Ectodermal cell (in vitro differentiated cells): ENCODE measurements around the gene MDH2.
"Not testable (repeated sequence)": the region's sequence is repeated elsewhere in the genome, so short reads cannot be mapped to it uniquely, and the experiment has no call there.

ENCODE experiments used
- H3K27ac ChIP-seq: 2 replicates; pipeline ENCODE4 v1.7.0; 2013; ENCODE audit warnings: mild to moderate bottlenecking, low read depth, low read length; ENCODE audit not compliant: insufficient read depth, poor library complexity, severe bottlenecking
- H3K27me3 ChIP-seq: 2 replicates; pipeline ENCODE4 v1.7.0; 2013; ENCODE audit warnings: mild to moderate bottlenecking, low read length; ENCODE audit not compliant: insufficient read depth, control insufficient read depth, poor library complexity, severe bottlenecking
- H3K36me3 ChIP-seq: one replicate; pipeline ENCODE4 v1.7.0; 2013; ENCODE audit warnings: low read length; ENCODE audit not compliant: control insufficient read depth, insufficient read depth
- H3K4me1 ChIP-seq: one replicate; pipeline ENCODE4 v1.7.0; 2013; ENCODE audit warnings: low read length; ENCODE audit not compliant: control insufficient read depth, insufficient read depth
- H3K4me3 ChIP-seq: 2 replicates; pipeline ENCODE4 v1.7.0; 2013; ENCODE audit warnings: low read depth, low read length, control low read depth; ENCODE audit not compliant: insufficient read depth
- H3K9me3 ChIP-seq: 2 replicates; pipeline ENCODE4 v1.7.0; 2013; ENCODE audit warnings: mild to moderate bottlenecking, low read length, moderate library complexity; ENCODE audit not compliant: control insufficient read depth
- WGBS, 2 experiments: methylation state at CpG; one replicate each; pipeline ENCODE4 v1.1.7; 2013; ENCODE audit warnings: missing lambda C conversion rate in 2 of 2; 5-methylcytosine and 5-hydroxymethylcytosine counted together

The MDH2 gene

DNA sequence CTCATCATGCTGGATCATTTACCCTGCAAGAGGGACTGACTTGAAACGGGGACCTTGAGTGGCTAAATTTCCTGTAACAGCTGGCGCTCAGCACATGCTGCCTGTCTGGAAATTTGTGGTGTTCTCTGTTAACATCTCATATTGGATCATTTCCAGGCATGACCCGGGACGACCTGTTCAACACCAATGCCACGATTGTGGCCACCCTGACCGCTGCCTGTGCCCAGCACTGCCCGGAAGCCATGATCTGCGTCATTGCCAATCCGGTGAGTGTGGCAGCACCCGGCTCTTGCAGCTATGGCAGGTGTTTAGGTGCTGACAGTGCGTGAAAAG is 9.9 kb downstream of the MDH2 start:
- H3K36me3 ChIP-seq: peaks cover 39% of the 10 kb centered on the region
- H3K4me1 ChIP-seq: peaks cover 4% of the 10 kb centered on the region
- H3K4me3 ChIP-seq: no peak overlapping the region
- H3K27ac ChIP-seq: no peak overlapping the region
- no peaks in the 10 kb centered on the region for H3K27me3 ChIP-seq
- no peaks in the 10 kb centered on the region for H3K9me3 ChIP-seq
- 95% methylated on average over 11 of the region's 11 CpGs for WGBS, 2 experiments

GRCh38 chr7:76058745-76059144 is 10.8 kb downstream of the MDH2 start:
- H3K9me3 ChIP-seq, H3K27ac ChIP-seq, H3K4me3 ChIP-seq, H3K4me1 ChIP-seq, H3K27me3 ChIP-seq: not testable (repeated sequence)
- 95 to 98% methylated on average over 7 of the region's 7 CpGs for WGBS, 2 experiments
- H3K36me3 ChIP-seq: peaks cover 46% of the 10 kb centered on the region

- Histone ChIP-seq H3K27me3 (no peaks in the 10 kb centered on the region), H3K9me3 (no peaks in the 10 kb centered on the region), H3K27ac (no peak overlapping the region), H3K36me3 (peaks cover 57% of the 10 kb centered on the region), H3K4me1 (no peaks in the 10 kb centered on the region), H3K4me3 (no peak overlapping the region)
- WGBS, 2 experiments: 96 to 97% methylated on average over 6 of the region's 6 CpGs
Measured at GRCh38 chr7:76060842-76061241, 12.9 kb downstream of the MDH2 start.

DNA sequence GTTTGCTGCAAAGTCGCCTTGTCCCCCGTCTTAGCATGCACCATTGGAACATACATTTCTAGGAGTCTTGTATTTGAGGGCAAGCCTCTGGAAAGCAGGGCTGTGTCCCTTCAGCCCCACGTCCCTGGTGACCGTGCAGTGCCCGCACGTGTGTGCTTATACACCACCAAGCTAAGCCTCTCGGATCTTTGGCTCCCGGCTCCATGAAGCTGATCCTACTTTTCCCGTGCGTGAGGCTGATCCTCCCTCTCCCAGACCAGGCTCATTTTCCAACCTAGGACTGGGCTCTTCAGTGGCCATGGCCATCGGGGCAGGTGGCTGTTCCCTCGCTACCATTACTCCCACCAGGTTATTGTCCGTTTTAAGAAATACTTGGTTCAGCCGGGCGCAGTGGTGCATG is 14.3 kb downstream of the MDH2 start:
- no peaks in the 10 kb centered on the region for H3K9me3 ChIP-seq
- no peaks in the 10 kb centered on the region for H3K27me3 ChIP-seq
- H3K4me3 ChIP-seq: no peak overlapping the region
- 94 to 96% methylated on average over 15 of the region's 15 CpGs for WGBS, 2 experiments
- H3K4me1 ChIP-seq: no peaks in the 10 kb centered on the region
- H3K36me3 ChIP-seq: peaks cover 59% of the 10 kb centered on the region
- no peak overlapping the region for H3K27ac ChIP-seq

- Histone ChIP-seq H3K4me3 (no peak overlapping the region), H3K9me3 (no peaks in the 10 kb centered on the region), H3K36me3 (peaks cover 51% of the 10 kb centered on the region), H3K27me3 (no peaks in the 10 kb centered on the region), H3K27ac (no peak overlapping the region), H3K4me1 (no peaks in the 10 kb centered on the region)
- WGBS, 2 experiments: 95 to 97% methylated on average over 10 of the region's 10 CpGs
Measured at GRCh38 chr7:76063114-76063513, 15.2 kb downstream of the MDH2 start.

DNA sequence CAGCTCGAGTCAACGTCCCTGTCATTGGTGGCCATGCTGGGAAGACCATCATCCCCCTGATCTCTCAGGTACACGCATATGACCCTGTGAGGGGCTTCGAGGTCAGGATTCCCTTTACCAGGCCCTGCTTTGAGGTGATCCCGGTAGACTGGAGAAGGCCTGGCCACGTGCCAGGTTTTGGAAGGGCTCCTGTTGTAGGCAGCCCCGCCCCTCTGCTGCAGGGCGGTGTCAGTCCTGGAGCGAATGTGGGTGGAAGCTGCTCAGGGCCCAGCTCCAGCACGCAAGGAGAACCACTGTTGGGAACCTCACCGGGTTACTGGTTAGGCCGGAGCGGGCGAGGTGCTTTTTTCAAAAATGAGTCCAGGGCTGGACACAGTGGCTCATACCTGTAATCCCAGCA is 15.6 kb downstream of the MDH2 start:
- no peaks in the 10 kb centered on the region for H3K4me1 ChIP-seq
- H3K4me3 ChIP-seq: no peak overlapping the region
- no peaks in the 10 kb centered on the region for H3K27me3 ChIP-seq
- WGBS, 2 experiments: 94 to 95% methylated on average over 14 of the region's 14 CpGs
- peaks cover 47% of the 10 kb centered on the region for H3K36me3 ChIP-seq
- no peak overlapping the region for H3K27ac ChIP-seq
- H3K9me3 ChIP-seq: no peaks in the 10 kb centered on the region

DNA sequence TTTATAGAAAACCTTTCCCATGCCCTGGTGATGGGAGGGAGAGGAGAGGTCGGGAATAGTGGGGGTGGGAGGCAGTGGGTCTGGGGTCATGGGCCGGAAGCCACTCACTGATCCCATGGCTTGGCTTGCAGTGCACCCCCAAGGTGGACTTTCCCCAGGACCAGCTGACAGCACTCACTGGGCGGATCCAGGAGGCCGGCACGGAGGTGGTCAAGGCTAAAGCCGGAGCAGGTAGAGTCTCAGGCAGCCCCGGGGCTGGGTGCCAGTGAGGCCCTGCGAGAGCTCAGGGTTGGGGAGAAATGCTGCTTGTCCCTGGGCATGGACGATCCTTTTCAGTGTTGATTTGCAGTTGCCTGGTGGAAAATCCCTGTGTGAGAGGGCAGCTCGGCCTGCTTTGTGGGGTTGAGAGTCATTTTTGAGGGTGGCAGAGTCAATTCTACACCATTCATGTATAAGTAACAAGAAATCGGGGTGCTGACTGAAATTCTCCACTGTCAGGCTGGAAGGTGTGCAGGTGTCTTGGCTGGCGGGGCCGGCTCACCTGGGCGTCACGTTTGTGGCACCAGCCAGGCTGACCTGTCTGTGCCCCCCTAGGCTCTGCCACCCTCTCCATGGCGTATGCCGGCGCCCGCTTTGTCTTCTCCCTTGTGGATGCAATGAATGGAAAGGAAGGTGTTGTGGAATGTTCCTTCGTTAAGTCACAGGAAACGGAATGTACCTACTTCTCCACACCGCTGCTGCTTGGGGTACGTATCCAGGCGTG is 16.5 kb downstream of the MDH2 start:
- Histone ChIP-seq H3K36me3 (peaks cover 39% of the 10 kb centered on the region), H3K27ac (no peak overlapping the region)
- 94 to 98% methylated on average over 24 of the region's 24 CpGs for WGBS, 2 experiments

GRCh38 chr7:76065016-76065612 is 17.2 kb downstream of the MDH2 start:
- H3K4me1 ChIP-seq: no peaks in the 10 kb centered on the region
- peaks cover 33% of the 10 kb centered on the region for H3K36me3 ChIP-seq
- WGBS, 2 experiments: 95 to 97% methylated on average over 14 of the region's 14 CpGs
- no peak overlapping the region for H3K4me3 ChIP-seq
- no peak overlapping the region for H3K27ac ChIP-seq
- no peaks in the 10 kb centered on the region for H3K9me3 ChIP-seq
- H3K27me3 ChIP-seq: no peaks in the 10 kb centered on the region

More for the DNA sequence above, 16.5 kb downstream of the MDH2 start:
- Histone ChIP-seq H3K4me3 (no peak overlapping the region), H3K27me3 (no peaks in the 10 kb centered on the region), H3K4me1 (no peaks in the 10 kb centered on the region), H3K9me3 (no peaks in the 10 kb centered on the region)

GRCh38 chr7:76066716-76067503 is 19.0 kb downstream of the MDH2 start:
- 95 to 96% methylated on average over 14 of the region's 14 CpGs for WGBS, 2 experiments
- no peak overlapping the region for H3K4me3 ChIP-seq

GRCh38 chr7:76069238-76069638 is 21.3 kb downstream of the MDH2 start:
- Histone ChIP-seq H3K4me3 (no peak overlapping the region), H3K27me3 (no peaks in the 10 kb centered on the region), H3K4me1 (peaks cover 4% of the 10 kb centered on the region), H3K9me3 (no peaks in the 10 kb centered on the region), H3K36me3 (peaks cover 12% of the 10 kb centered on the region), H3K27ac (no peak overlapping the region)
- 65 to 68% methylated on average over 8 of the region's 8 CpGs for WGBS, 2 experiments

More at GRCh38 chr7:76066716-76067503, 19.0 kb downstream of the MDH2 start:
- no peaks in the 10 kb centered on the region for H3K27me3 ChIP-seq
- H3K36me3 ChIP-seq: peaks cover 22% of the 10 kb centered on the region
- peaks cover 4% of the 10 kb centered on the region for H3K4me1 ChIP-seq
- H3K27ac ChIP-seq: no peak overlapping the region
- H3K9me3 ChIP-seq: no peaks in the 10 kb centered on the region
